Stimulated activated CD4-positive, alpha-beta T cell treated with anti-CD3 and anti-CD28 coated beads, Interleukin-12 subunit alpha, Interleukin-12 subunit beta, amount 100 ng/mL, for 4 hours (primary cell): ENCODE results near the gene DDOST.
A peak's percentile ranks its signal among the peaks of the same experiment; 100 is the strongest.

Experiments used
- DNase-seq: peaks from one replicate; pipeline ENCODE4 v3.0.0-alpha.2; 2020

The DDOST gene

GRCh38 chr1:20661207-20662109 is at the start of gene DDOST:
Gene DDOST, minus strand, starts transcription at chr1:20661369. Its CDS starts 19 bp downstream, at chr1:20661350.
- DNase-seq, result peak; percentile 93

GRCh38 chr1:20710469-20711284 is 49.5 kb upstream of the DDOST start:
- no peak for DNase-seq

DNA sequence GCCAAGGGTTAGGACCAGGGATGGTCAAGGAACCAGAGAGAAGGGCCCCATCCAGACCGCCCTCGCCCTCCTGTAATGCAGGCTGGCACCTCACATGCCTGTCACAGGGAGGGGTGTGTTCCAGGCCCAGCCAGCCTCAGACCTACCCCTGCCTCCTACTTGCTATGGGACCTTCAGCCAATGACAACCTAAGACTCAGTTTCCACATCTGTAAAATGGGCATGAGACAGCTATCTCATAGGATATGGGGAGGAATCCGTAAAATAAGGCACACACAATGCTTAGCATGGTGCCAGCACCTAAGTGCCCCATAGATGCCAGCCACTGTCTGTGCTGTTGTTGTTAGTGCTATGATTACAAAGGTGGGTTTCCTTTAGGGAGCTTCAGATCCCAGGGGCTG is 48.7 kb upstream of the DDOST start:
- DNase-seq, result no peak

GRCh38 chr1:20708891-20709290 is 47.7 kb upstream of the DDOST start:
- no peak for DNase-seq

GRCh38 chr1:20708057-20708456 is 46.9 kb upstream of the DDOST start:
- no peak for DNase-seq

DNA sequence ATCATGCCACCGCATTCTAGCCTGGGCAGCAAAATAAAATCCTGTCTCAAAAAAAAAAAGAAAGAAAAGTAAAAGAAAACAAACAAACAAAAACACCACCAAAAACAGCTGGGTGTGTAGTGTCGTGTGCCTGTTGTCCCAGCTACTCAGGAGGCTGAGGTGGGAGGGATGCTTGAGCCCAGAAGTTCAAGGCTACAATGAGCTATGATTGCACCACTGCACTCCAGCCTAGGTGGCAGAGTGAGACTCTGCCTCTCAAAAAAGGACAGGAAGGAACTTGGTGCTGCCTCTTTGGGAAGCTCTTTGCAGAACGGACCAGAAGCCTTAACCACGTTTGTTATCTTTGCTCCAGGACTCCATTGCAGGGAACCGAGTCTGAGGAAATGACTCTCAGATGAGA is 45.7 kb upstream of the DDOST start:
- DNase-seq, result no peak

- no peak for DNase-seq
Observed at GRCh38 chr1:20705203-20705755, 44.1 kb upstream of the DDOST start.

DNA sequence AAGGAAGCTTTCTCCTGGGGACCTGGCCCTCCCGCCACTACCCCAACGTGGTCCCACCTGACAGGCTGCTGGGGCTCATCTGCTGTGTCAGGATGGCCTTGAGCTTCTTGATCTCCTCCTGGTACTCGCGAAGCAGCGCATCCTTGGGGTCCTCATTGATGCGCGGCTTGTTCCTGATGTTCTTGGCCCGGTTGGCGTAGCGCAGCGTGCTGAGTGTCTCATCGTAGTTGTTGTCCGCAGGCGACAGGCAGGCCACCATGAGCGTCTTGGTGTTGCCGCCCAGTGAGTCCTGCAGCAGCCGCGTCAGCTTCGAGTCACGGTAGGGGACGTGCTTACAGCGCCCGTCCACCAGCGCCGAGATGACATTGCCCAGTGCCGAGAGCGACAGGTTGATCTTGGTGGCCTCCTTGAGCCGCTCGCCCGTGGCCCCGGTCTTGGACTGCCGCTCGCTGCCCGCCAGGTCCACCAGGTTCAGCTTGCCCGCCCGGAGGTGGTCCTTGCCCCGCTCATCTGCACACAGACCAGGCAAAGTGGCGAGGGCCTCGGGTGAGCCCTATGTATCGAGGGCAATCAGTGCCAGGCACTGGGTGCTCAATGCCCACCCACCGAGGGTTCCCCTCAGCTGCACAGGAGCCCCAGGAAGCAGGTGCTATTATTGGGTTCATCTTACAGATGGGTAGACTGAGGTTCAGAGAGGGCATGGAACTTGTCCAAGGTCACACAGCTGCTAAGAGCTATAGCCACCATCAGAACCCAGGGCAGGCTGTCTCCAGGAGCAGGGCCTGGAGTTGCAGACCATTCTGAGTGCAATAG is 43.4 kb upstream of the DDOST start:
- DNase-seq, result no peak

- no peak for DNase-seq
Observed at GRCh38 chr1:20703124-20703756, 42.1 kb upstream of the DDOST start.

DNA sequence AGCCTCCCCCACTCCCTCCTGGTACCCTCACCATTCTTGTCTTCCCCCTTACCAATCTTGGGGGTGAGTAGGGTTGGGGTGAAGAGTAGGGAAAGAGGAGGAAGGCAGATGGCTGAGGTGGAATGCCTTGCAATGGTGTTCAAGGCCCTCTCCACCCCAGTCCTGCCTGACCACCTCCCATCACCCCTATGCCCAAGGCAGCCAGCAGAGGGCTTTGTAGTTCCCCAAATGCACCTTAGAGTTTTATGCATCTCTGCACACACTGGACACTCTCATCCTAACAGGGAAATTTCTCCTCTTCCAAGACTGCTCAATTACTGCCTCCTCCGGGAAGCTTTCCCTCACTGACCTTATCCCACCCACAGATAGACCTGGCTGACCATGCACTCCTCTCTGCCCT is 41.2 kb upstream of the DDOST start:
- no peak for DNase-seq

DNA sequence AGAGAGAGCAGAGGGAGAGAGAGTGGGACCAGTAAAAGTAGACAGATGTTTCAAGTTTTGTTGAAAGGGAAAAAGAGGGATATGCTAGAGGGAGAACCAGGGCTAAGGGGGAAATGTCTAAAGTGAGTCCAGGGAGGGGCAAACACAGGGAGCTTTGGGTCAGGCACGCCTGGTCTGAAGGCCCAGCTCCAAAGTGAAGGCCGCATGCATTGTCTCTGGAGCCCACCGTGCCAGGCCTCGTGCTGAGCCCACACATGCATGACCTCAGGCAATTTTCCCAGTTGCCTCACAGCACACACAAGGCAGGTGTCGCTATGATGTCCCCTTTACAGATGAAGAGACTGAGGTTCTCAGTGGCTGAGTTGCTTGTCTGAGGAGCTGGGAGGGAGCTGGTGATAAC is 40.7 kb upstream of the DDOST start:
- DNase-seq, result no peak

GRCh38 chr1:20701446-20701845 is 40.3 kb upstream of the DDOST start:
- DNase-seq, result no peak

DNA sequence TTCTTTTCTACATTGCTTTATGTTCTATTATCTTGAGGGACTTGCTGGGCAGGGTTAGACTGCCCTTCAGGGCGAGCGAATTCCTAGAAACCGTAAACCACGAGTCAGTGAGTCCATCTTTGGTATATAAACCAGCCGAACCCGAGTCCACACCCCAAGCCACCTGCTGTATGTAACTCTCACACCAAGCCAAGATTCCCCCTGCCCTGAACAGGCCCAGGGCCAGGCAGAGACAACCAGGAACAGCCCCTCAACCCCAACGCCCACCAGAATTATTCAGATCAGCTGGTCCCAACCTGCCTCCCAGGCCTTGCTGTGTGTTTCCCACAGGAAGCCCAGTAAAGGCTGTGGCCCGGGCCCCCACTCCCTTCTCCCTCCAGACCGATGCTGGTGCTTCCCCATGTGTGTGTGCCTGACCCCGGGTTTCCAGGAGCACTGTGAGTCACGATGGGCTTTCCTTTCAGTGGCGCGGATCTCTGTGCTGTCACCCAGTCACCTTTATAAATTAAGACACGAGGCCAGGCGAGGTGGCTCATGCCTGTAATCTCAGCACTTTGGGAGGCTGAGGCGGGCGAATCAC is 39.6 kb upstream of the DDOST start:
- no peak for DNase-seq

DNA sequence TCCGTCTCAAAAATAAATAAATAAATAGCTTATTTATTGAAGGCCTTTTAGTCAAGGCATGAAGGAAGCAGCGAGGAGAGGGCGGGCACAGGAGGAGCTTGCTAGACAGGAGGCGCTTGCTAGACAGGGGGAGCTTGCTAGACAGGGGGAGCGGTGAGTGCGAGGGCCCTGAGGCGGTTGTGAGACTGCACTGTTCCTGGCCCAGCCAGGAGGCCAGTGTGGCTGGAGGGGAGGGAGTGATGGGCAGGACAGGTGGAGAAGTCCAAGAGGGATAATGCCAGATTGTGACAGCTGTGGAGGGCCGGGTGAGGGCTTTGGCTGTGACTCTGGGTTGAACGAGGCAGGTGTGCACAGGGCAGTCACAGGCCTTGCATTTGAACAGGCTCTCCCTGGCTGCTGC is 38.4 kb upstream of the DDOST start:
- DNase-seq, result no peak

DNA sequence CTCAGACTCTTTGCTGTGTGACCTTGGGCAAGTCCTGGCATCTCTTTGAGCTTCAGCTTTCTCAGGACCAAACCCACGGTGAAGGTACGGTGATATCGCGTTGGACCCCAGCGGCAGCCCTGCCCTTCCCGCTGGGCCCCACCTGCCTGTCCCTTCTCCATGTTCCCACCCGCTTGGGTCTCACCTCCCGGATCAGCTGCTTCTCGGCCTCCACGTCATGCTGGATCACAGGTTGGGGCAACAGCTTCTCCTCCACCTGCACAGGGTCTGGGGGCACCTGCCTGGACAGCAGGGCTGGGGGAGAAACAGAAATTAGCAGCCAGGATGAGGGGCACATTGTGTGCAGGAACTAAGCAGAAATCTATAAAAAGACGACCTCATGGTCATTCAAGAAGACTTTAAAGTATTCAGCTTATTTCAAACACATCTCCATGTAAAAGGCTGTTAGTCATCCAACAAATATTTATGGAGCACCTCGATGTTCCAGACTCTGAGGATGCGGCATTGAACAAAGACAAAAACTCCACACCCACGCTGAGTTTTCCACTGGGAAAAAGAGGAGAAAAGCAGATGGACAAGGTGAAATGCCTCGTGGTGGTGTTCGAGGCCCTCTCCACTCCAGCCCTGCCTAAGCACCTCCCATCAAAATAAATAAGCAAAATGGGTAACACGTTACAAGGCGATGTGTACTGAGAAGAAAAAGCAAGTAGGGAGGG is 37.2 kb upstream of the DDOST start:
- no peak for DNase-seq

GRCh38 chr1:20697563-20697962 is 36.4 kb upstream of the DDOST start:
- no peak for DNase-seq

- peak; percentile 67 for DNase-seq
Observed at GRCh38 chr1:20696397-20697333, 35.5 kb upstream of the DDOST start.

DNA sequence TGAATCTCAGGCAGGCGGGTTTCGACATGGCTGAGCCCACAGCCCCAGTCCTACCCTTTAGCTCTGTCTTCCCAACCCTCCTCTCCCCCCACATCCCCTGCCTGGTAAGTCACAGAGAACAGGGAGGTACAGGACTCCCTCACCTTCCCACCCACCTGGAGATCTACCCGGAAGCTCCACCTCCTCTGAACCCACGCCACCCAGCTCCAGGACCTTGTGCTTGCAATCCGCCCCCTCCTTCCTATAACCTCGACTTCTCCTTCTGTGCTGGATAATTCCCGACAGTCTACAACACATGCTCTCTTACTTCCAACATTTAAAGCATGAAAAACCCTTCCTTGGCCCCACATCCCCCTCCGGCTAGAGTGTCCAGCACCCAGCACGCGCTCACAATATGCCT is 34.3 kb upstream of the DDOST start:
- no peak for DNase-seq

- DNase-seq, result no peak
Observed at GRCh38 chr1:20693623-20694022, 32.5 kb upstream of the DDOST start.

DNA sequence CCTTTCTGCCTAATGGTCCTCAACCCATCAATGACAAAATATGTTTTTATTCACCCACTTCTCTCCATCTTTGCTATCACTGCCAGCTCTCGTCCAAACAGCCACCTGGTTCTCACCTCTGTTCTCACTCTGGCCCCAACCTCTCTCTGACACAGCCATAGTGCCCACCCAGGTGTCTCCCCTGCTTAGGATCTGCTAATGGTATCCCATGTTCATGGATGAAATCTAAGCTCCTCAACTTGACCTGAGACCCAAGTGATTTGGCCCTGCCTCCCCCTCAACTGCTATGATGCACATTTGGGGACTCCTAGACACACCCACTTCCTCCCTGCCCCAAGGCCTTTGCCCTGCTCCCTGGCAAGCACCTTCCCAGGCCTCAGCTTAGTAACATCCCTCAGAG is 30.7 kb upstream of the DDOST start:
- no peak for DNase-seq
